ENCODE results near the gene HOXD3. TPM values are rescaled to one million over a fixed set of nuclear protein-coding genes. Genes with fewer than 3 reads are reported as not detected.

Gene HOXD3
- total and polyA plus RNA-seq, 4 experiments from 2014 or later: not detected

- Mint-ChIP-seq H3K9me3 (peaks cover 2 to 33% (median 16%) of the 10 kb centered on the region in 8 donors), H3K27me3 (peaks cover 68 to 74% of the 10 kb centered on the region in 2 donors), H3K36me3 (peaks cover 0 to 4% of the 10 kb centered on the region in 2 donors), H3K4me1 (peaks cover 2 to 14% (median 7%) of the 10 kb centered on the region in 4 donors), H3K27ac (peak overlapping the region in 2 of 7 donors; percentile 24 to 63), H3K4me3 (peak overlapping the region in 1 of 8 donors; percentile 35)
- Histone ChIP-seq H3K27me3 (ENCODE audit: insufficient read depth, low read length) (peaks cover 75% of the 10 kb centered on the region), H3K27ac (ENCODE audit: low read depth, low read length) (no peak overlapping the region), H3K4me3 (ENCODE audit: low read length in 2 of 2) (no peak overlapping the region), H3K36me3 (ENCODE audit: insufficient read depth, low read length) (no peaks in the 10 kb centered on the region), H3K4me1 (ENCODE audit: insufficient read depth, low read length) (peaks cover 9% of the 10 kb centered on the region), H3K9me3 (ENCODE audit: control insufficient read depth in 1 of 2, low read length in 2 of 2) (no peaks in the 10 kb centered on the region)
- DNase-seq: no peak
- ChIA-PET CTCF (ENCODE audit: partially characterized antibody) (interaction anchor here (0.6 kb wide), 1 partner anchor 326 kb away, joined by 6 read pairs; no protein-coding TSS in a partner anchor), POLR2A (ENCODE audit: partially characterized antibody) (no interaction called here)
- intact Hi-C loops (cut with micrococcal nuclease): no loop called here
Observed at GRCh38 chr2:176117162-176117822, 39.8 kb upstream of the HOXD3 start.

GRCh38 chr2:176117823-176118371 is 39.2 kb upstream of the HOXD3 start:
- Mint-ChIP-seq H3K27ac (peak overlapping the region in 3 of 7 donors; percentile 15 to 81 (median 59)), H3K36me3 (peaks cover 0 to 4% of the 10 kb centered on the region in 2 donors), H3K9me3 (peaks cover 2 to 33% (median 16%) of the 10 kb centered on the region in 8 donors), H3K27me3 (peaks cover 66 to 71% of the 10 kb centered on the region in 2 donors), H3K4me3 (peak overlapping the region in 1 of 8 donors; percentile 59), H3K4me1 (peaks cover 4 to 19% (median 8%) of the 10 kb centered on the region in 4 donors)
- Histone ChIP-seq H3K36me3 (ENCODE audit: insufficient read depth, low read length) (no peaks in the 10 kb centered on the region), H3K4me3 (ENCODE audit: low read length in 2 of 2) (no peak overlapping the region), H3K27me3 (ENCODE audit: insufficient read depth, low read length) (peaks cover 73% of the 10 kb centered on the region), H3K9me3 (ENCODE audit: control insufficient read depth in 1 of 2, low read length in 2 of 2) (no peaks in the 10 kb centered on the region), H3K27ac (ENCODE audit: low read depth, low read length) (no peak overlapping the region), H3K4me1 (ENCODE audit: insufficient read depth, low read length) (peaks cover 15% of the 10 kb centered on the region)
- no peak for DNase-seq
- ChIA-PET CTCF (ENCODE audit: partially characterized antibody) (interaction anchor here (0.6 kb wide), 1 partner anchor 326 kb away, joined by 6 read pairs; no protein-coding TSS in a partner anchor), POLR2A (ENCODE audit: partially characterized antibody) (no interaction called here)
- intact Hi-C loops (cut with micrococcal nuclease): no loop called here

- Mint-ChIP-seq H3K4me3 (peak overlapping the region in 6 of 8 donors; percentile 25 to 72 (median 51)), H3K27me3 (peaks cover 66 to 67% of the 10 kb centered on the region in 2 donors), H3K36me3 (peaks cover 0 to 4% of the 10 kb centered on the region in 2 donors), H3K4me1 (peaks cover 4 to 24% (median 10%) of the 10 kb centered on the region in 4 donors), H3K27ac (peak overlapping the region in 3 of 7 donors; percentile 61 to 81 (median 76)), H3K9me3 (peaks cover 2 to 33% (median 16%) of the 10 kb centered on the region in 8 donors)
- CTCF ChIA-PET (ENCODE audit: partially characterized antibody): no interaction called here
- intact Hi-C loops (cut with micrococcal nuclease): no loop called here
- DNase-seq: no peak
- POLR2A ChIA-PET (ENCODE audit: partially characterized antibody): no interaction called here
- H3K27me3 ChIP-seq (ENCODE audit: insufficient read depth, low read length): peaks cover 69% of the 10 kb centered on the region
- H3K9me3 ChIP-seq (ENCODE audit: control insufficient read depth in 1 of 2, low read length in 2 of 2): no peaks in the 10 kb centered on the region
- peaks cover 19% of the 10 kb centered on the region for H3K4me1 ChIP-seq (ENCODE audit: insufficient read depth, low read length)
- H3K36me3 ChIP-seq (ENCODE audit: insufficient read depth, low read length): no peaks in the 10 kb centered on the region
- H3K4me3 ChIP-seq (ENCODE audit: low read length in 2 of 2): no peak overlapping the region
- H3K27ac ChIP-seq (ENCODE audit: low read depth, low read length): no peak overlapping the region
Observed at GRCh38 chr2:176118601-176119339, 38.3 kb upstream of the HOXD3 start.

GRCh38 chr2:176120364-176121189 is 36.5 kb upstream of the HOXD3 start:
- no peak for DNase-seq
- POLR2A ChIA-PET (ENCODE audit: partially characterized antibody): interaction anchor here (1.8 kb wide), 1 partner anchor 10 kb away, joined by 4 read pairs; no protein-coding TSS in a partner anchor
- intact Hi-C loops (cut with micrococcal nuclease): no loop called here
- peak overlapping the region in 2 of 7 donors; percentile 35 to 81 for H3K27ac Mint-ChIP-seq
- Histone ChIP-seq H3K4me1 (ENCODE audit: insufficient read depth, low read length) (peaks cover 19% of the 10 kb centered on the region), H3K27ac (ENCODE audit: low read depth, low read length) (no peak overlapping the region), H3K27me3 (ENCODE audit: insufficient read depth, low read length) (peaks cover 80% of the 10 kb centered on the region), H3K36me3 (ENCODE audit: insufficient read depth, low read length) (no peaks in the 10 kb centered on the region), H3K9me3 (ENCODE audit: control insufficient read depth in 1 of 2, low read length in 2 of 2) (no peaks in the 10 kb centered on the region), H3K4me3 (ENCODE audit: low read length in 2 of 2) (no peak overlapping the region)
- H3K4me3 Mint-ChIP-seq: peak overlapping the region in 3 of 8 donors; percentile 17 to 43 (median 26)
- H3K9me3 Mint-ChIP-seq: peaks cover 2 to 33% (median 17%) of the 10 kb centered on the region in 8 donors
- H3K4me1 Mint-ChIP-seq: peaks cover 4 to 26% (median 12%) of the 10 kb centered on the region in 4 donors
- peaks cover 0 to 6% of the 10 kb centered on the region in 2 donors for H3K36me3 Mint-ChIP-seq
- H3K27me3 Mint-ChIP-seq: peaks cover 69 to 72% of the 10 kb centered on the region in 2 donors
- CTCF ChIA-PET (ENCODE audit: partially characterized antibody): interaction anchor here (0.6 to 1.8 kb wide), 5 partner anchors 10 to 1028 kb away, joined by 3 to 6 read pairs (median 3); no protein-coding TSS in a partner anchor

- Mint-ChIP-seq H3K27ac (peak overlapping the region in 4 of 7 donors; percentile 13 to 81 (median 35)), H3K27me3 (peaks cover 72% of the 10 kb centered on the region in 2 donors), H3K9me3 (peaks cover 2 to 33% (median 16%) of the 10 kb centered on the region in 8 donors), H3K4me3 (peak overlapping the region in 3 of 8 donors; percentile 31 to 43 (median 38)), H3K4me1 (peaks cover 4 to 26% (median 12%) of the 10 kb centered on the region in 4 donors), H3K36me3 (peaks cover 0 to 6% of the 10 kb centered on the region in 2 donors)
- H3K36me3 ChIP-seq (ENCODE audit: insufficient read depth, low read length): no peaks in the 10 kb centered on the region
- intact Hi-C loops (cut with micrococcal nuclease): no loop called here
- CTCF ChIA-PET (ENCODE audit: partially characterized antibody): interaction anchor here (0.7 to 1.8 kb wide), 3 partner anchors 334 to 1027 kb away, joined by 3 to 6 read pairs (median 3); no protein-coding TSS in a partner anchor
- POLR2A ChIA-PET (ENCODE audit: partially characterized antibody): interaction anchor here (1.8 kb wide), 1 partner anchor 11 kb away, joined by 4 read pairs; no protein-coding TSS in a partner anchor
- H3K9me3 ChIP-seq (ENCODE audit: control insufficient read depth in 1 of 2, low read length in 2 of 2): no peaks in the 10 kb centered on the region
- H3K4me1 ChIP-seq (ENCODE audit: insufficient read depth, low read length): peaks cover 19% of the 10 kb centered on the region
- peaks cover 82% of the 10 kb centered on the region for H3K27me3 ChIP-seq (ENCODE audit: insufficient read depth, low read length)
- no peak overlapping the region for H3K4me3 ChIP-seq (ENCODE audit: low read length in 2 of 2)
- no peak for DNase-seq
- no peak overlapping the region for H3K27ac ChIP-seq (ENCODE audit: low read depth, low read length)
Observed at GRCh38 chr2:176121190-176122051, 35.7 kb upstream of the HOXD3 start.

Measured in CD4-positive, alpha-beta memory T cell (primary cell).